ENCODE data around the gene FAM184B. TPM values are rescaled to one million over a fixed set of nuclear protein-coding genes. Genes with fewer than 3 reads are reported as not detected.

Gene FAM184B
- total and polyA plus RNA-seq, 2 experiments from 2014 or later, result 0.11 to 0.49 TPM

- TF ChIP-seq ZNF331 (CRISPR knock-in tag; IDR thresholded peaks at IDR 0.05; ENCODE audit: low read depth), result no peak
- TF ChIP-seq, protein P1, sequence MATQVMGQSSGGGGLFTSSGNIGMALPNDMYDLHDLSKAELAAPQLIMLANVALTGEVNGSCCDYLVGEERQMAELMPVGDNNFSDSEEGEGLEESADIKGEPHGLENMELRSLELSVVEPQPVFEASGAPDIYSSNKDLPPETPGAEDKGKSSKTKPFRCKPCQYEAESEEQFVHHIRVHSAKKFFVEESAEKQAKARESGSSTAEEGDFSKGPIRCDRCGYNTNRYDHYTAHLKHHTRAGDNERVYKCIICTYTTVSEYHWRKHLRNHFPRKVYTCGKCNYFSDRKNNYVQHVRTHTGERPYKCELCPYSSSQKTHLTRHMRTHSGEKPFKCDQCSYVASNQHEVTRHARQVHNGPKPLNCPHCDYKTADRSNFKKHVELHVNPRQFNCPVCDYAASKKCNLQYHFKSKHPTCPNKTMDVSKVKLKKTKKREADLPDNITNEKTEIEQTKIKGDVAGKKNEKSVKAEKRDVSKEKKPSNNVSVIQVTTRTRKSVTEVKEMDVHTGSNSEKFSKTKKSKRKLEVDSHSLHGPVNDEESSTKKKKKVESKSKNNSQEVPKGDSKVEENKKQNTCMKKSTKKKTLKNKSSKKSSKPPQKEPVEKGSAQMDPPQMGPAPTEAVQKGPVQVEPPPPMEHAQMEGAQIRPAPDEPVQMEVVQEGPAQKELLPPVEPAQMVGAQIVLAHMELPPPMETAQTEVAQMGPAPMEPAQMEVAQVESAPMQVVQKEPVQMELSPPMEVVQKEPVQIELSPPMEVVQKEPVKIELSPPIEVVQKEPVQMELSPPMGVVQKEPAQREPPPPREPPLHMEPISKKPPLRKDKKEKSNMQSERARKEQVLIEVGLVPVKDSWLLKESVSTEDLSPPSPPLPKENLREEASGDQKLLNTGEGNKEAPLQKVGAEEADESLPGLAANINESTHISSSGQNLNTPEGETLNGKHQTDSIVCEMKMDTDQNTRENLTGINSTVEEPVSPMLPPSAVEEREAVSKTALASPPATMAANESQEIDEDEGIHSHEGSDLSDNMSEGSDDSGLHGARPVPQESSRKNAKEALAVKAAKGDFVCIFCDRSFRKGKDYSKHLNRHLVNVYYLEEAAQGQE (IDR thresholded peaks at IDR 0.05; ENCODE audit: unreplicated experiment), result no peak
- no peak for TF ChIP-seq EZH2 (IDR thresholded peaks at IDR 0.05; ENCODE audit: low read depth, unreplicated experiment)
Observed at GRCh38 chr4:17667253-17667652, 114.2 kb downstream of the FAM184B start (continued).

DNA sequence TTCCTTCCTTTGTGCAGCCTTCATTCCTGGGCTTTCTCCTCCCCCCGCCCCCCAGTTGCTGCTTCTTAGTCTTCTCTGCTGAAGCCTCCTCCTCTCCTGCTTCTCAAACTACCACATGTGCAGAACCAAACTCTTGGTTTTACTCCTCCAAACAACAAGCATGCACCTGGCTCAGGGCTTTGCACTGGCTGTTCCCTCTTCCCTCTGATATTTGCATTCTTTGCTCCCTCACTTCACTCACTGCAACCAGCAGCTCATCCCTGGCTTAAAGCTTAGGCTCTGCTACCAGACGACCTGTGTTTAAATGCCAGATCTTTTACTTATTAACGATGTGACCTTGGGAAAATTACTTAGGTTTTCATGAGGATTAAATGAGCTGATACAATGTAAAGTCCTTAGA, 115.6 kb downstream of the FAM184B start:
- Mint-ChIP-seq H3K36me3 (ENCODE audit: low read depth) (no peaks in the 10 kb centered on the region), H3K27ac (no peak overlapping the region), H3K27me3 (ENCODE audit: insufficient read depth, low read depth, poor library complexity) (peaks cover 5% of the 10 kb centered on the region), H3K4me1 (peaks cover 5% of the 10 kb centered on the region; the same call in 2 of the 3 replicates), H3K9me3 (no peaks in the 10 kb centered on the region), H3K4me3 (no peak overlapping the region)
- no peak overlapping the region for H3K4me3 ChIP-seq
- H2AFZ ChIP-seq, result no peak overlapping the region
- H3F3A ChIP-seq (replicated peaks; ENCODE audit: low read depth), result no peaks in the 10 kb centered on the region
- H3K27me3 ChIP-seq (ENCODE audit: insufficient read depth), result no peaks in the 10 kb centered on the region
- H3K9me2 ChIP-seq (ENCODE audit: insufficient read depth), result no peaks in the 10 kb centered on the region
- H3K4me1 ChIP-seq (ENCODE audit: insufficient read depth), result no peaks in the 10 kb centered on the region
- no peaks in the 10 kb centered on the region for H3K79me2 ChIP-seq (replicated peaks; ENCODE audit: insufficient read depth)
- no peaks in the 10 kb centered on the region for H4K20me1 ChIP-seq (replicated peaks; ENCODE audit: insufficient read depth)
- DNase-seq (ENCODE audit: low spot score), result no peak
- no peak overlapping the region for H3K27ac ChIP-seq (ENCODE audit: low read depth)
- no peaks in the 10 kb centered on the region for H3K36me3 ChIP-seq (ENCODE audit: insufficient read depth)
- TF ChIP-seq, protein P1 (IDR thresholded peaks at IDR 0.05; ENCODE audit: unreplicated experiment), result no peak
- no peak for TF ChIP-seq POLR2AphosphoS5 (IDR thresholded peaks at IDR 0.05; ENCODE audit: low read depth)
- no peak for ATAC-seq
- H3K4me2 ChIP-seq, result no peak overlapping the region

GRCh38 chr4:17665346-17665745, 116.1 kb downstream of the FAM184B start:
- H3K4me3 Mint-ChIP-seq, result no peak overlapping the region
- Histone ChIP-seq H3K27ac (ENCODE audit: low read depth) (no peak overlapping the region), H3K4me1 (ENCODE audit: insufficient read depth) (no peaks in the 10 kb centered on the region), H3K4me3 (no peak overlapping the region), H3K4me2 (no peak overlapping the region), H3K9me2 (ENCODE audit: insufficient read depth) (no peaks in the 10 kb centered on the region), H3K27me3 (ENCODE audit: insufficient read depth) (no peaks in the 10 kb centered on the region), H4K20me1 (replicated peaks; ENCODE audit: insufficient read depth) (no peaks in the 10 kb centered on the region), H3F3A (replicated peaks; ENCODE audit: low read depth) (no peaks in the 10 kb centered on the region), H3K36me3 (ENCODE audit: insufficient read depth) (no peaks in the 10 kb centered on the region), H2AFZ (no peak overlapping the region), H3K79me2 (replicated peaks; ENCODE audit: insufficient read depth) (no peaks in the 10 kb centered on the region)
- H3K27me3 Mint-ChIP-seq (ENCODE audit: insufficient read depth, low read depth, poor library complexity), result peaks cover 5% of the 10 kb centered on the region
- H3K4me1 Mint-ChIP-seq, result peaks cover 5% of the 10 kb centered on the region; the same call in 2 of the 3 replicates
- H3K9me3 Mint-ChIP-seq, result no peaks in the 10 kb centered on the region
- ATAC-seq (no peak), DNase-seq (ENCODE audit: low spot score) (no peak)
- H3K36me3 Mint-ChIP-seq (ENCODE audit: low read depth), result no peaks in the 10 kb centered on the region
- no peak overlapping the region for H3K27ac Mint-ChIP-seq
- no peak for TF ChIP-seq ZNF114 (CRISPR knock-in tag; IDR thresholded peaks at IDR 0.05)
- TF ChIP-seq, protein P2, sequence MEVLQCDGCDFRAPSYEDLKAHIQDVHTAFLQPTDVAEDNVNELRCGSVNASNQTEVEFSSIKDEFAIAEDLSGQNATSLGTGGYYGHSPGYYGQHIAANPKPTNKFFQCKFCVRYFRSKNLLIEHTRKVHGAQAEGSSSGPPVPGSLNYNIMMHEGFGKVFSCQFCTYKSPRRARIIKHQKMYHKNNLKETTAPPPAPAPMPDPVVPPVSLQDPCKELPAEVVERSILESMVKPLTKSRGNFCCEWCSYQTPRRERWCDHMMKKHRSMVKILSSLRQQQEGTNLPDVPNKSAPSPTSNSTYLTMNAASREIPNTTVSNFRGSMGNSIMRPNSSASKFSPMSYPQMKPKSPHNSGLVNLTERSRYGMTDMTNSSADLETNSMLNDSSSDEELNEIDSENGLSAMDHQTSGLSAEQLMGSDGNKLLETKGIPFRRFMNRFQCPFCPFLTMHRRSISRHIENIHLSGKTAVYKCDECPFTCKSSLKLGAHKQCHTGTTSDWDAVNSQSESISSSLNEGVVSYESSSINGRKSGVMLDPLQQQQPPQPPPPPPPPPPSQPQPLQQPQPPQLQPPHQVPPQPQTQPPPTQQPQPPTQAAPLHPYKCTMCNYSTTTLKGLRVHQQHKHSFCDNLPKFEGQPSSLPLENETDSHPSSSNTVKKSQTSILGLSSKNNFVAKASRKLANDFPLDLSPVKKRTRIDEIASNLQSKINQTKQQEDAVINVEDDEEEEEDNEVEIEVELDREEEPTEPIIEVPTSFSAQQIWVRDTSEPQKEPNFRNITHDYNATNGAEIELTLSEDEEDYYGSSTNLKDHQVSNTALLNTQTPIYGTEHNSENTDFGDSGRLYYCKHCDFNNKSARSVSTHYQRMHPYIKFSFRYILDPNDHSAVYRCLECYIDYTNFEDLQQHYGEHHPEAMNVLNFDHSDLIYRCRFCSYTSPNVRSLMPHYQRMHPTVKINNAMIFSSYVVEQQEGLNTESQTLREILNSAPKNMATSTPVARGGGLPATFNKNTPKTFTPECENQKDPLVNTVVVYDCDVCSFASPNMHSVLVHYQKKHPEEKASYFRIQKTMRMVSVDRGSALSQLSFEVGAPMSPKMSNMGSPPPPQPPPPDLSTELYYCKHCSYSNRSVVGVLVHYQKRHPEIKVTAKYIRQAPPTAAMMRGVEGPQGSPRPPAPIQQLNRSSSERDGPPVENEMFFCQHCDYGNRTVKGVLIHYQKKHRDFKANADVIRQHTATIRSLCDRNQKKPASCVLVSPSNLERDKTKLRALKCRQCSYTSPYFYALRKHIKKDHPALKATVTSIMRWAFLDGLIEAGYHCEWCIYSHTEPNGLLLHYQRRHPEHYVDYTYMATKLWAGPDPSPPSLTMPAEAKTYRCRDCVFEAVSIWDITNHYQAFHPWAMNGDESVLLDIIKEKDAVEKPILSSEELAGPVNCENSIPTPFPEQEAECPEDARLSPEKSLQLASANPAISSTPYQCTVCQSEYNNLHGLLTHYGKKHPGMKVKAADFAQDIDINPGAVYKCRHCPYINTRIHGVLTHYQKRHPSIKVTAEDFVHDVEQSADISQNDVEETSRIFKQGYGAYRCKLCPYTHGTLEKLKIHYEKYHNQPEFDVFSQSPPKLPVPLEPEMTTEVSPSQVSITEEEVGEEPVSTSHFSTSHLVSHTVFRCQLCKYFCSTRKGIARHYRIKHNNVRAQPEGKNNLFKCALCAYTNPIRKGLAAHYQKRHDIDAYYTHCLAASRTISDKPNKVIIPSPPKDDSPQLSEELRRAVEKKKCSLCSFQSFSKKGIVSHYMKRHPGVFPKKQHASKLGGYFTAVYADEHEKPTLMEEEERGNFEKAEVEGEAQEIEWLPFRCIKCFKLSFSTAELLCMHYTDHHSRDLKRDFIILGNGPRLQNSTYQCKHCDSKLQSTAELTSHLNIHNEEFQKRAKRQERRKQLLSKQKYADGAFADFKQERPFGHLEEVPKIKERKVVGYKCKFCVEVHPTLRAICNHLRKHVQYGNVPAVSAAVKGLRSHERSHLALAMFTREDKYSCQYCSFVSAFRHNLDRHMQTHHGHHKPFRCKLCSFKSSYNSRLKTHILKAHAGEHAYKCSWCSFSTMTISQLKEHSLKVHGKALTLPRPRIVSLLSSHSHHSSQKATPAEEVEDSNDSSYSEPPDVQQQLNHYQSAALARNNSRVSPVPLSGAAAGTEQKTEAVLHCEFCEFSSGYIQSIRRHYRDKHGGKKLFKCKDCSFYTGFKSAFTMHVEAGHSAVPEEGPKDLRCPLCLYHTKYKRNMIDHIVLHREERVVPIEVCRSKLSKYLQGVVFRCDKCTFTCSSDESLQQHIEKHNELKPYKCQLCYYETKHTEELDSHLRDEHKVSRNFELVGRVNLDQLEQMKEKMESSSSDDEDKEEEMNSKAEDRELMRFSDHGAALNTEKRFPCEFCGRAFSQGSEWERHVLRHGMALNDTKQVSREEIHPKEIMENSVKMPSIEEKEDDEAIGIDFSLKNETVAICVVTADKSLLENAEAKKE (CRISPR knock-in tag; IDR thresholded peaks at IDR 0.05), result no peak

Data from GM23338 (cell line).